GM13977 (cell line): Measurements from ENCODE around the gene RAI14.

Experiments used
- DNase-seq: peaks from one replicate; pipeline ENCODE4 v3.0.0; 2012; ENCODE audit warnings: low spot score
- CTCF ChIP-seq: IDR thresholded peaks from 2 replicates; pipeline ENCODE4 v1.5.1; 2012; ENCODE audit warnings: mild to moderate bottlenecking, control low read depth; ENCODE audit not compliant: insufficient read depth; ENCODE audit errors: extremely low read depth, missing control alignments
- in situ Hi-C: fragments of 300-500 bp; cut with MboI; formaldehyde crosslinking; loops from one replicate; pipeline ENCODE4 v1.12.0; 2022; ENCODE audit warnings: low sequenced_read_pairs, low pct_unique_long_range_greater_than_20kb, mixed read lengths, inconsistent platforms; ENCODE audit not compliant: unreplicated experiment

RAI14 gene

GRCh38 chr5:34672196-34672595, 16.1 kb downstream of the RAI14 start:
- in situ Hi-C loops, result no loop called here
- TF ChIP-seq CTCF, result no peak

GRCh38 chr5:34673463-34674125, 17.5 kb downstream of the RAI14 start:
- no peak for TF ChIP-seq CTCF
- in situ Hi-C loops, result no loop called here
- DNase-seq, result no peak

More at GRCh38 chr5:34672196-34672595, 16.1 kb downstream of the RAI14 start:
- no peak for DNase-seq

- in situ Hi-C loops, result no loop called here
Measured at GRCh38 chr5:34674187-34674586, 18.1 kb downstream of the RAI14 start.

GRCh38 chr5:34675857-34676256, 19.7 kb downstream of the RAI14 start:
- TF ChIP-seq CTCF, result no peak
- DNase-seq, result no peak
- in situ Hi-C loops, result no loop called here

More at GRCh38 chr5:34674187-34674586, 18.1 kb downstream of the RAI14 start:
- TF ChIP-seq CTCF, result no peak
- DNase-seq, result no peak

GRCh38 chr5:34676416-34676815, 20.3 kb downstream of the RAI14 start:
- TF ChIP-seq CTCF, result no peak
- in situ Hi-C loops, result no loop called here
- no peak for DNase-seq

GRCh38 chr5:34677428-34677827, 21.3 kb downstream of the RAI14 start:
- no peak for DNase-seq
- in situ Hi-C loops, result no loop called here
- no peak for TF ChIP-seq CTCF
